HEK293 (cell line): ENCODE data around the gene HS1BP3.

Experiments
- CTCF ChIA-PET: fragments of 350-600 bp; formaldehyde crosslinking; extraction: SDS; loops from one replicate; lab custom pipeline; 2021; ENCODE audit warnings: antibody characterized with exemption; lab: Yijun Ruan, JAX
- POLR2A ChIA-PET: fragments of 300-600 bp; formaldehyde crosslinking; extraction: SDS; loops from one replicate; lab custom pipeline; 2020; ENCODE audit warnings: antibody characterized with exemption, inconsistent platforms; lab: Yijun Ruan, JAX
- H3K27ac ChIP-seq: fragments of 200-500 bp; sonication (Bioruptor generic); 2 replicates; pipeline ENCODE4 v1.5.1; 2014; ENCODE audit warnings: low read depth, low read length, control low read depth, inconsistent platforms; ENCODE audit errors: extremely low read depth
- H3K36me3 ChIP-seq, 2 experiments: fragments of 200-500 bp in 1 of 2; sonication (Bioruptor generic) in 1 of 2; 1 replicate in 1 of 2; 2 replicates in 1 of 2; pipeline ENCODE4 v1.5.1; 2014 to 2017; ENCODE audit warnings: inconsistent platforms in 2 of 2, low read length in 2 of 2; ENCODE audit not compliant: control insufficient read depth in 2 of 2, insufficient read depth in 1 of 2
- H3K4me1 ChIP-seq: fragments of 200-500 bp; sonication (Bioruptor generic); 2 replicates; pipeline ENCODE4 v1.5.1; 2014; ENCODE audit warnings: mild to moderate bottlenecking, low read length, inconsistent platforms; ENCODE audit not compliant: control insufficient read depth, insufficient read depth
- H3K4me3 ChIP-seq: 2 replicates; pipeline ENCODE4 v1.5.1; 2011; ENCODE audit warnings: low read depth, mild to moderate bottlenecking, control low read depth, low read length, moderate library complexity
- H3K9me3 ChIP-seq: fragments of 200-500 bp; sonication (Bioruptor generic); 2 replicates; pipeline ENCODE4 v1.5.1; 2014; ENCODE audit warnings: low read depth, low read length, inconsistent platforms; ENCODE audit not compliant: control insufficient read depth, insufficient read depth
- FEZF1 ChIP-seq: fragments of 450-650 bp; formaldehyde crosslinking; IDR thresholded peaks from 2 replicates; pipeline ENCODE4 v1.5.1; 2016; ENCODE audit warnings: missing biosample characterization, missing genetic modification characterization
- GLIS2 ChIP-seq: fragments of 450-650 bp; formaldehyde crosslinking; IDR thresholded peaks from 2 replicates; pipeline ENCODE4 v1.5.1; 2016; ENCODE audit warnings: missing biosample characterization, missing genetic modification characterization
- HOXC10 ChIP-seq: sonication (generic); formaldehyde crosslinking; IDR thresholded peaks from 2 replicates; pipeline ENCODE4 v1.8.1; 2023; ENCODE audit warnings: mild to moderate bottlenecking, missing genetic modification reagents
- MEIS1 ChIP-seq: sonication (generic); formaldehyde crosslinking; IDR thresholded peaks from 2 replicates; pipeline ENCODE4 v1.8.1; 2022; ENCODE audit warnings: missing genetic modification reagents, mild to moderate bottlenecking, borderline replicate concordance
- TRIM28 ChIP-seq: IDR thresholded peaks from 2 replicates; pipeline ENCODE4 v1.6.1; 2011; ENCODE audit warnings: low read length, control low read depth, borderline replicate concordance
- ZNF138 ChIP-seq: fragments of 450-650 bp; formaldehyde crosslinking; IDR thresholded peaks from 2 replicates; pipeline ENCODE4 v1.5.1; 2016; ENCODE audit warnings: missing biosample characterization, missing genetic modification characterization, borderline replicate concordance
- ZNF426 ChIP-seq: fragments of 450-650 bp; formaldehyde crosslinking; IDR thresholded peaks from 2 replicates; pipeline ENCODE4 v1.5.1; 2017; ENCODE audit warnings: missing biosample characterization, missing genetic modification characterization, mild to moderate bottlenecking, inconsistent platforms, moderate library complexity
- ZNF449 ChIP-seq: fragments of 450-650 bp; formaldehyde crosslinking; IDR thresholded peaks from 2 replicates; pipeline ENCODE4 v1.5.1; 2017; ENCODE audit warnings: missing biosample characterization, mild to moderate bottlenecking, missing genetic modification characterization, moderate library complexity
- ZNF555 ChIP-seq: fragments of 450-650 bp; formaldehyde crosslinking; conservative IDR thresholded peaks from 2 replicates; pipeline ENCODE4 v1.5.1; 2017; ENCODE audit warnings: missing biosample characterization, mild to moderate bottlenecking, missing genetic modification characterization, inconsistent platforms
- ZNF558 ChIP-seq: fragments of 450-650 bp; formaldehyde crosslinking; IDR thresholded peaks from 2 replicates; pipeline ENCODE4 v1.5.1; 2016; ENCODE audit warnings: missing biosample characterization, missing genetic modification characterization
- ZNF624 ChIP-seq: fragments of 450-650 bp; formaldehyde crosslinking; IDR thresholded peaks from 2 replicates; pipeline ENCODE4 v1.5.1; 2017; ENCODE audit warnings: missing biosample characterization, missing genetic modification characterization
- ZNF626 ChIP-seq: fragments of 450-650 bp; sonication (Bioruptor Pico); formaldehyde crosslinking; IDR thresholded peaks from 2 replicates; pipeline ENCODE4 v1.5.1; 2018; ENCODE audit warnings: missing biosample characterization, missing genetic modification characterization, inconsistent platforms
- ZNF654 ChIP-seq: fragments of 450-650 bp; formaldehyde crosslinking; IDR thresholded peaks from 2 replicates; pipeline ENCODE4 v1.5.1; 2016; ENCODE audit warnings: low read depth, missing biosample characterization, missing genetic modification characterization
- ZNF658 ChIP-seq: fragments of 450-650 bp; formaldehyde crosslinking; IDR thresholded peaks from 2 replicates; pipeline ENCODE4; 2016; ENCODE audit warnings: missing biosample characterization, missing genetic modification characterization
- ZNF692 ChIP-seq: fragments of 450-650 bp; formaldehyde crosslinking; IDR thresholded peaks from 2 replicates; pipeline ENCODE4 v1.5.1; 2016; ENCODE audit warnings: missing biosample characterization, missing genetic modification characterization
- ZNF701 ChIP-seq: fragments of 450-650 bp; formaldehyde crosslinking; IDR thresholded peaks from 2 replicates; pipeline ENCODE4 v1.5.1; 2016; ENCODE audit warnings: missing biosample characterization, missing genetic modification characterization
- ZNF777 ChIP-seq: fragments of 450-650 bp; formaldehyde crosslinking; IDR thresholded peaks from 2 replicates; pipeline ENCODE4 v1.5.1; 2017; ENCODE audit warnings: missing biosample characterization, missing genetic modification characterization, borderline replicate concordance
- ZSCAN16 ChIP-seq: fragments of 450-650 bp; formaldehyde crosslinking; IDR thresholded peaks from 2 replicates; pipeline ENCODE4 v1.5.1; 2016; ENCODE audit warnings: missing biosample characterization, missing genetic modification characterization
- ZSCAN5A ChIP-seq: fragments of 450-650 bp; formaldehyde crosslinking; IDR thresholded peaks from 2 replicates; pipeline ENCODE4 v1.5.1; 2016; ENCODE audit warnings: missing biosample characterization, missing genetic modification characterization

Gene HS1BP3

DNA sequence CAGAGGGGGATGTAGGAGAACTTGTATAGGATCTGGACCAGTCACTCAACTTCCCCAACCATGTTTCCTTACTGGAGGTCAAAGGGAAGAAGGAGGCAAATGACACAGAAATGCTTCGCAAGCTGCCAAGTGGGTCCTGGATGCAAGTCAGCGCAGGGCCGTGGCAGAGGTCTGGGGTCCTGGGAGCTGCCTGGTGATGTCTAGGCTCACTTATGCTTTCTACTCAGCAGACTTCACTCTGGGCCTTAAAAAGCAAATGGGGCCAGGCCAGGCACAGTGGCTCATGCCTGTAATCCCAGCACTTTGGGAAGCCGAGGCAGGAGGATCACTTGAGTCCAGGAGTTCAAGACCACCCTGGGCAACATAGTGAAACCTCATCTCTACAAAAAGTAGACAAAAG lies 19.9 kb downstream of the HS1BP3 start:
- peaks cover 0 to 28% of the 10 kb centered on the region in 2 experiments; a peak in 1 of 3 replicates for H3K36me3 ChIP-seq
- TF ChIP-seq ZSCAN5A (tag by site-specific recombination) (no peak), ZNF138 (tag by site-specific recombination) (no peak), ZSCAN16 (no peak), FEZF1 (tag by site-specific recombination) (no peak), ZNF626 (tag by site-specific recombination) (no peak), ZNF558 (tag by site-specific recombination) (no peak), ZNF555 (tag by site-specific recombination) (no peak), HOXC10 (CRISPR knock-in tag) (no peak)
- TF ChIP-seq, all 188 proteins: peak for 0
- Histone ChIP-seq H3K9me3 (no peaks in the 10 kb centered on the region), H3K4me3 (no peak overlapping the region), H3K27ac (no peak overlapping the region), H3K4me1 (0 out of 2 replicates have a peak, but pooled peaks cover 5% of the 10 kb centered on the region)
- POLR2A ChIA-PET: interaction anchor here (6.4 kb wide), 1 partner anchor 182 kb away, joined by 130 read pairs; the partner anchor contains the start of gene RHOB
- CTCF ChIA-PET: interaction anchor here (0.6 to 2.1 kb wide), 4 partner anchors 11 to 186 kb away, joined by 4 to 9 read pairs (median 7); no protein-coding TSS in a partner anchor

- POLR2A ChIA-PET: no interaction called here
- Histone ChIP-seq H3K9me3 (no peaks in the 10 kb centered on the region), H3K4me1 (0 out of 2 replicates have a peak, but pooled peaks cover 4% of the 10 kb centered on the region), H3K36me3 (peaks cover 0 to 32% of the 10 kb centered on the region in 2 experiments; a peak in 1 of 3 replicates)
- TF ChIP-seq ZNF426 (no peak), TRIM28 (no peak), ZNF449 (tag by site-specific recombination) (no peak), ZNF654 (tag by site-specific recombination) (no peak), ZNF624 (no peak), ZNF777 (tag by site-specific recombination) (no peak), GLIS2 (no peak), ZNF658 (tag by site-specific recombination) (no peak), ZNF692 (tag by site-specific recombination) (no peak), ZNF701 (tag by site-specific recombination) (no peak), MEIS1 (CRISPR knock-in tag) (no peak)
- TF ChIP-seq, all 188 proteins: peak for 0
- H3K4me3 ChIP-seq: no peak overlapping the region
- no peak overlapping the region for H3K27ac ChIP-seq
- CTCF ChIA-PET: interaction anchor here (1.3 to 2.0 kb wide), 2 partner anchors 185 to 219 kb away, joined by 4 to 9 read pairs; no protein-coding TSS in a partner anchor
Observed at GRCh38 chr2:20629581-20630171, 21.2 kb downstream of the HS1BP3 start.
